T1000 (cell line): ENCODE results near the gene ZNF549.
A peak's percentile ranks its signal among the peaks of the same experiment; 100 is the strongest.
"Not testable (repeated sequence)": the region's sequence is repeated elsewhere in the genome, so short reads cannot be mapped to it uniquely, and the experiment has no call there.

Experiments
- DNase-seq: peaks from one replicate; lab custom pipeline; 2025; ENCODE audit warnings: mixed read lengths; lab: John Stamatoyannopoulos, UW

ZNF549 gene

DNA sequence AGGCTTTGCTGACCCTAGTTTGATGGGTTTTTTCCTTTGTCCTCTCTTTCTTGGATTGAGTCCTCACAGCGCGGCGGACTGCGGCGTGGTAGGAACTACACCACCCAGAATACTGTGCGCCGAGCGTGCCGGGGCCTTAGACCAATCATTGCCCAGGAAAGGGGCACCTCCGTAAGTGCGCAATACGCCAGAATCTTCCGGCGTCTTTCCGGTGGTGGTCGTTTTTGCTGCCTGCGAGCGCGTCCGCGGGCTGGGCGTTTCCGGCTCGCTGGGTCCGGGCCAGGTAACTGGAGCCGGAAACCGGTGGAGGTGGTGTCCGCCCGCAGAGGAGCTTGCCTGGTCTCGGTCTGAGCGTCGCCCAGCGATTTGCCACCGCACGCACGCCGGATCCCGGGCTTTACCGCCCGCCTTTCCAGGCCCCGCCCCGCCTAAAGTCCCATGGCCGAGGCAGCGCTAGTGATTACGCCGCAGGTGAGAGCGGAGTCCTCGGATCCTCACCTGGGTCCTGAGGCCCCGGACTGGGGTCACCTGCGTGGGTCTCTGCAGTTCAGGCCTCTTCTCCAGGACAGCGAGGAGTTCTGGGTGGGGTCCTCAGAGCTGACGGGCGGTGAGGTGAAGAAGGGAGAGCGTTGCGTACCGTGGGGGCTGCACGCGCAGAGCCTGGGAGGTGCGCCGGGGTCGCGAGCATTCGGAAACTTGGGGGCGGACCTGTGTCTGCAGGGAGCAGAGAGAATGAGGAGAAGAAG is at the start of gene ZNF549:
TSS of gene ZNF549 (plus strand) at position 221 of the 746 bp plus-strand sequence. CDS start at position 439, 218 bp downstream.
- DNase-seq, result peak; percentile 84

DNA sequence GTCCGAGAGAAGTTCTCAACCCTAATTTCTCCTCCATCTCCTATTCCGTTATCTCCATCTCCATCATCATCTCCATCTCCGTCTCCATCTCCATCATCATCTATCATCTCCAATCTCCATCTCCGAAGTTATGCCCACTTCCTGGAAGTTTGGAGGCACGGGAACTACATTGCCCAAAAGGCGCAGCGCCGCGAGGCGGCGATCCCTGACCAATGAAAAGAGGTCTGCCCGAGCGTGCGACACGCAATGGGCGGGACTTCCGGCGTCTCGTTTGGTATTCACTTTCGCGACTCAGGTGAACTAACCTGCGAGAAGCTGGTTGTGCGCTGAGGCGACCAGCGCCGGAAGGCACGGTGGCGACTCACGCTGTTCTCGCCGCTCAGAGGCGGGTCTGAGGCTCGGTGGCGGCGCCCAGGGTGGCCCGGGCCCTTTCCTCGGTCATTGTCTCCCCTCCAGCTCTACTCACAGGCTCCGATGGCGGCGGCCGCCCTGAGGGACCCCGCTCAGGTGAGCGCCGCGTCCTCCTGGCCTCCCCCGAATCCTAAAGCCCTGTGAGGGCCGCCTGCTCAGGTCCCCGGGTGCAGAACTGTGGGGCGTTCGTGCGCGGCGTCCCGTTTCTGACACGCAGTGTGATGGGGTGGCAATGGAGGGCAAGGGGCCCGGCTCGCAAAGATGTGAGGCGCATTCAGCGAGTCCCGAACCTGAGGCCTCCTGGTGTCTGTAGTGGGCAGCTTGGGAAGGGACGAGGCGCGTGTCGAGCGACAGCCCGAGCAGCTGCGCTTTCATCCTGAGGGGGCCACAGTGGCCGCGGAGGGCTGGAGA is 39.5 kb upstream of the ZNF549 start, which contains the start of gene ZNF419:
TSS of gene ZNF419 (plus strand) at position 274 of the 822 bp plus-strand sequence. CDS start at position 475, 201 bp downstream.
- peak; percentile 74 for DNase-seq

GRCh38 chr19:57488299-57488644 is 38.9 kb upstream of the ZNF549 start:
- not testable (repeated sequence) for DNase-seq

GRCh38 chr19:57499332-57499679 is 27.9 kb upstream of the ZNF549 start:
- not testable (repeated sequence) for DNase-seq

- peak; percentile 87 for DNase-seq
Measured at GRCh38 chr19:57499680-57500395, 27.3 kb upstream of the ZNF549 start, which contains the start of gene ZNF773. Gene ZNF773 (plus strand): TSS chr19:57499938. CDS start chr19:57500081, 143 bp downstream.

DNA sequence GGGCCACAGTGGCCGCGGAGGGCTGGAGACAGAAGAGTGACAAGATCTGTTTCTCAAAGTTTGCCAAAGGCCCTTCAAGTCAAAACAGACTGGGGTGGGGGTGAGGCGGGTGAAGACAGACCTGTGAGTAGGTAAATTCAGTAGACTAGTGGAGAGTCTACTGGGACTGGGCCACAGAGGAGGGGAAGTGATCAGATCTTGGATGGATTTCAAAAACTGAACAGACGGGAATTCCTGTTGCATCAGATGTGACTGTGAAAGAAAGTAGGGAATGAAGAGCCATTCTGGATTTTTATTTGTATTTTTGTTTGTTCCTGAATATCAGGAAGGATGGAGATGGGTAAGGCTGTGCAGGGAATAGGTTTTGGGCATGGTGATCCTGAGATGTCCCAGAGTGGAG is 26.8 kb upstream of the ZNF549 start:
- not testable (repeated sequence) for DNase-seq

DNA sequence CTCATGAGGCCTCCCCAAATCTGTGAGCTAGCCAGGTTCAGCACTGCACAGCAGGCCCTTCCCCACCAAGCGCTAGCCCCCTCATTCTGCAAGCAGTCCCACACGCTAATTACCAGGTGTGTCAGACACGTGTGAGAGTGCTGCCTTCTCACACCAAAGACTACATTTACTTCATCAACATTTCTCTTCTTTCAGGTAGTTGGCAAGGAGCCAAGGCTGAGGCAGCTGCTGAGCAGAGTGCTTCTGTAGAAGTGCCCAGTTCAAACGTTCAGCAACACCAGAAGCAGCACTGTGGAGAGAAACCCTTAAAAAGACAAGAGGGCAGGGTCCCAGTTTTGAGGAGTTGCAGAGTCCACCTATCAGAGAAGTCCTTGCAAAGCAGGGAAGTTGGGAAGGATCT is 21.0 kb upstream of the ZNF549 start:
- no peak for DNase-seq

DNA sequence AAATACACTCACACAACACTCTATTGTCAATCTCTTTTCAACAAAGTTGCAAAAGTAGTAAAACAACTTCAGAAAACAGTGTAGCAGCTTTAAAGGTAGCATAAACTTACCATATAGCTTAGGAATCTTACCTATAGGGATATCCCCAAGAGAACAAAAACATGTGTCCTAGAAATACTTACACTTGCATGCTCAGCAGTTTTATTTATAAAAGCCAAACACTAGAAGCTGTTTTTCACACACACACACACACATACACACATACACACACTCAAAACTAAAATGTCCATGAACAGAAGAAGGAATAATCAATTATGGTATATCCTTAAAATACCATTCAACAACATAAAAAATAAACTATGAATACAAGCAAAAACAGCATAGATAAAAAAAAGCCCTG is 15.7 kb upstream of the ZNF549 start:
- DNase-seq, result no peak

DNA sequence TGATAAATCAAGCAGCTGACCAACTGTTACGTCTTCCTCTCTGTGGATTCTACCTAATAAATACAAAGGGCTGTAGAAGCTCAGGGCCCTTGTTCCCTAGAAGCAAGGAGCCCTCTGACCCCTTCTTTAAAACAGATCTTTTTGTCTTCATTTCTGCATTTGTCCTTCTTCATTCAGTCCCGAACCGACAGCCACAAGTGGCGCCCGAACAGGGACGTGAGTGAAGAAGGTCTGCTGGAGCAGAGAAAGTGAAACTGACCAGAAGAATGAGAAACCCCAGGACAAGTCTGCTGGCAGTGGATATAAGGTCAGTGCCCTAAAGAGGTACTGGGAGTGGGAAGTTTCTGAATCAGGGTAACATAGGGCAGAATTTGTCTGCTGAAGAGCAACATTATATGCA is 14.3 kb upstream of the ZNF549 start:
- DNase-seq, result no peak

DNA sequence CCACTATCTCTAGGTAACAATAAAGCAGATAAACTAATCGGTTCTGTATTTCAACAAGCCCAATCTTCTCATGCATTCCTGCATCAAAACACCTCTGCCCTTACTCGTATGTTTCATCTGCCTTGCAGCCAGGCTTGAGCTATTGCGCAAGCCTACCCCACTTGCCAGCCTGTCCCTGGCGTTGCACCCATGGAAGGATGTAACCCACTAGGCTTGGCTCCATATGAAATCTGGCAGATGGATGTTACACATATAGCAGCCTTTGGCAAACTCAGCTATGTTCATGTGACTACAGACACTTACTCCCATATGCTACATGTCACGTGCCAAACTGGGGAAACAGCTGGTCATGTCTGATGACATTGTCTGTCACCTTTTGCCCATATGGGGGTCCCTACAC is 11.9 kb upstream of the ZNF549 start:
- DNase-seq, result no peak

DNA sequence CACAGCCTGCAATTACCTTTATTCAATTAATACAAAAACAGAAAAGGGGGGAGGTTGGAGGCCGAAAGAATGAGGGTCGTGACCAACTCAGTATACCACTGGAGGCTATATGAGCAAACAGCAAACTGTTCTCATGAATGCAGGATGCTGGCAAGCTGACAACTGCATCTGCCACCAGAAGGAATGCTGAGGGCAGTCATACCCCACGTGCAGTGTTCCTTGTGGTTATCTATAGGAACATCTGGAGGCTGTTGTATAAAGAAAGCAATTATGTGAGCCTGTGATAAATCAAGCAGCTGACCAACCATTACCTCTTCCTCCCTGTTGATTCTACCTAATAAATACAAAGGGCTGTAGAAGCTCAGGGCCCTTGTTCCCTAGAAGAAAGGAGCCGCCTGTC is 9.1 kb upstream of the ZNF549 start:
- not testable (repeated sequence) for DNase-seq

GRCh38 chr19:57537953-57538547 is 10.9 kb downstream of the ZNF549 start:
- DNase-seq, result no peak

GRCh38 chr19:57546513-57546912 is 19.4 kb downstream of the ZNF549 start:
- DNase-seq, result no peak

GRCh38 chr19:57552432-57552831 is 25.3 kb downstream of the ZNF549 start:
- no peak for DNase-seq

GRCh38 chr19:57557659-57558058 is 30.5 kb downstream of the ZNF549 start:
- no peak for DNase-seq

DNA sequence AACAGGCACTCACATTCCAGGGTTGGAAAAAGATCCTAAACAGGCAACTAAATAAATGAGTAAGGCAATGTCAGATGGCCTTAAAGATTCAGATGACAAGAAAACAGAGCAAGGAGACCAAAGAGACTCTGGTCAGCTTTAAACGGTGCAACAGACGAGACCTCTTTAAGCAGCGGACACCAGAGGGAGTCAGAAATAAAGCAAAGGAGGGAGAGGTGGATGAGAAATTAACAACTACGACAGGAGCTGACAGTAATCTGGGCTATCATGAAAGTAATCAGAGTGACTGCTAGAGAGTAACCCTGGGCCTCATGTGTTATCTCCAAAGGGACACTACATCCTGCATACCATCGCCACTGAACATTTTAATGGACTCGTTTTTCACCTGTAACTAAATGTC is 31.4 kb downstream of the ZNF549 start:
- no peak for DNase-seq

GRCh38 chr19:57559008-57559403 is 31.9 kb downstream of the ZNF549 start:
- DNase-seq, result no peak

- DNase-seq, result peak; percentile 69
Measured at GRCh38 chr19:57559404-57560025, 32.4 kb downstream of the ZNF549 start, which contains the start of gene ZNF550. Gene ZNF550 (minus strand): TSS chr19:57559863. CDS start chr19:57559682, 181 bp downstream.

DNA sequence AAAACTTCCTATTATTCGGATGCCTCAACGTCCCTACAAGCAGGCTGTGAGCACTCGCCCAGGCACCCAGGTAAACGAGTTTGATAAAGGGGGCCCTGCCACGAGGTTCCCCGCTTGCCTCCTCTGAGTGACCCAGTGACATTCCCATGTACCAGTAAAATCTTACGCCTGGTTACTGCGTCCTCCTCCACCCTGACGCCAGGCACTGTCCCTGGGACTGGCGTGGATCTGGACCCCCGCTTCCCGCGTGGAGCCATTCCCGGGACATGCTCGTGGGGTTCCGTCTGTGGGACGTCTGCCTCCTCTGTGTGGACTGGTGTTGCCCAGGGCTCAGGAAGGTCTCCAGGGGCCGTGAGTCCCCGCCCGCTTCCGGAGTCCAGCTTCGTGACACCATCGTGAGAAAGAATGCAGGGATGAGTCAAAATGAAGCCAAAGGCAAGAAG is 32.9 kb downstream of the ZNF549 start:
- peak; percentile 73 for DNase-seq

- no peak for DNase-seq
Measured at GRCh38 chr19:57563547-57563946, 36.4 kb downstream of the ZNF549 start.
